ENCODE measurements around the gene NTN3.

The NTN3 gene

DNA sequence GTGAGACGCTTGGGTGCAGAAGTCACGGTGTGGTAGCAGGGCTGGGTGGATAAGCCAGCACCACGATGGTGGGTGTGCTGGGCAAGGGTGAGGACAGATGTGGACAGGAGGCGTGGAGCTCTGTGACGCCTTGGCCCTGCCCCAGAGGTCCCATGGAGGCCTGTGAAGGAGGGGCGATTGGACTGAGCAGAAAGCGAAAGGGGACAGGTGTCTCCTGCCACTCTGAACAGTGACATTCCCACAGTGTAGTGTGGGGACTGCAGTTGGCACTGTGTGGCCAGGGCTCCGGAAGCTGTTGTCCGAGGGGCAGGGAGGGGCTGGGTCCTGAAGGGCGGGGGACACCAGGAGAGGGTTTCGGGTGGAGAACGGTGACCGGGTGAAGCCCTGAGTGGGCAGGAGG is 11.2 kb downstream of the NTN3 start:
- Histone ChIP-seq H3F3A (ENCODE audit: control insufficient read depth, insufficient read depth) (no peaks in the 10 kb centered on the region), H3K9me3 (ENCODE audit: control insufficient read depth, insufficient read depth, low read length) (no peaks in the 10 kb centered on the region), H3K4me2 (ENCODE audit: low read length) (no peak overlapping the region), H3K4me3 (ENCODE audit: low read length) (no peak overlapping the region), H3K27me3 (ENCODE audit: control insufficient read depth, low read length) (no peaks in the 10 kb centered on the region), H3K79me2 (ENCODE audit: control insufficient read depth, low read length) (peaks cover 73% of the 10 kb centered on the region), H3K36me3 (ENCODE audit: control insufficient read depth, low read length) (peaks cover 13% of the 10 kb centered on the region; the same call in 1 of the 2 replicates), H3K9me2 (replicated peaks; ENCODE audit: control insufficient read depth, low read length) (no peaks in the 10 kb centered on the region), H4K20me1 (ENCODE audit: control insufficient read depth, insufficient read depth, low read depth, low read length) (peaks cover 10% of the 10 kb centered on the region; the same call in 1 of the 2 replicates), H3K4me1 (ENCODE audit: control insufficient read depth, low read length) (peaks cover 12% of the 10 kb centered on the region), H3K27ac (ENCODE audit: low read depth, low read length) (no peak overlapping the region)
- no peak for TF ChIP-seq EZH2phosphoT487 (IDR thresholded peaks at IDR 0.05; ENCODE audit: borderline replicate concordance, low read length)
- TF ChIP-seq, protein P1, sequence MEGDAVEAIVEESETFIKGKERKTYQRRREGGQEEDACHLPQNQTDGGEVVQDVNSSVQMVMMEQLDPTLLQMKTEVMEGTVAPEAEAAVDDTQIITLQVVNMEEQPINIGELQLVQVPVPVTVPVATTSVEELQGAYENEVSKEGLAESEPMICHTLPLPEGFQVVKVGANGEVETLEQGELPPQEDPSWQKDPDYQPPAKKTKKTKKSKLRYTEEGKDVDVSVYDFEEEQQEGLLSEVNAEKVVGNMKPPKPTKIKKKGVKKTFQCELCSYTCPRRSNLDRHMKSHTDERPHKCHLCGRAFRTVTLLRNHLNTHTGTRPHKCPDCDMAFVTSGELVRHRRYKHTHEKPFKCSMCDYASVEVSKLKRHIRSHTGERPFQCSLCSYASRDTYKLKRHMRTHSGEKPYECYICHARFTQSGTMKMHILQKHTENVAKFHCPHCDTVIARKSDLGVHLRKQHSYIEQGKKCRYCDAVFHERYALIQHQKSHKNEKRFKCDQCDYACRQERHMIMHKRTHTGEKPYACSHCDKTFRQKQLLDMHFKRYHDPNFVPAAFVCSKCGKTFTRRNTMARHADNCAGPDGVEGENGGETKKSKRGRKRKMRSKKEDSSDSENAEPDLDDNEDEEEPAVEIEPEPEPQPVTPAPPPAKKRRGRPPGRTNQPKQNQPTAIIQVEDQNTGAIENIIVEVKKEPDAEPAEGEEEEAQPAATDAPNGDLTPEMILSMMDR (IDR thresholded peaks at IDR 0.05; ENCODE audit: low read depth, low read length, poor library complexity, severe bottlenecking), result no peak

DNA sequence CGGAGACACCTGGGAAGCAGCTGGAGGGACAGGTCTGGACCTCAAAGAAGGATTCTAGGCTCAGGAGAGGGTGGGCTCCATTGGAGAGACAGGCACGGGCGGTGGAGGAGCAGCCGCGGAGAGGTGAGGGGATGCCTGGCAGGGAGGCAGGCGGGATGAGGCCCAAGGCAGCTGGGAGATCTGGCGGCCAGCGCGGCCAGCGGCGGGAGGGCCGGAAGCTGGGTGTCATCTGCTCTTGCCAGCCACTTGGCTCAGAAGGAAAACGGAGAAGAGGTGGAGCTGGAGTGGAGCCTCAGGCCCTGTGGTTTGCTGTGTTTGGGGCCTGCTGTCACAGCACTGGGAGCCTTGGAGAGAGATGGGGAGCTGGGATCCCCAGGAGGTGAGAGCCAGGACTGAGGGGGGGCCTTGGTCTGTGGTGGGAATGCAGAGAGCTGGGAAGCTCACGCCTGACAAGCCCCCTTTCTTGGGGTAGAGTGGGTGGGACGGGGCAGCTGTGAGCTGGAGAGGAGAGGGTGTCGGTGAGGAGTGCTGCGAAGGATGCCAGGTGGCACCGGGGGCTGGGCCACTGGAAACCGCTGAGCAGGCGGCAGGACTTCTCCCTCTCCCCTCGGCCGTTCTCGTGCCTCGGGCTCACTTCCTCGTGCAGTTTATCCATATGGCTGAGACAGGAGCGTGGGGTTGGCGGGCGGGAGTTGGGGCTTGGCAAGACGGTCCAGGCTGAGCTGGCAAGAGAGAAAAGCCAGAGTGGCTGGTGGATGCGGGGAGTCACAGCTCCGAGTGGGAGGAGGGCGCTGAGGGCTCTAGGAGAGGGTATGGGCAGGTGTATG is 11.8 kb downstream of the NTN3 start:
- TF ChIP-seq, protein P1 (IDR thresholded peaks at IDR 0.05; ENCODE audit: low read depth, low read length, poor library complexity, severe bottlenecking), result no peak
- no peak for TF ChIP-seq EZH2phosphoT487 (IDR thresholded peaks at IDR 0.05; ENCODE audit: borderline replicate concordance, low read length)
- Histone ChIP-seq H3K4me1 (ENCODE audit: control insufficient read depth, low read length) (peaks cover 14% of the 10 kb centered on the region), H3K27ac (ENCODE audit: low read depth, low read length) (no peak overlapping the region), H3K9me2 (replicated peaks; ENCODE audit: control insufficient read depth, low read length) (no peaks in the 10 kb centered on the region), H3K36me3 (ENCODE audit: control insufficient read depth, low read length) (peaks cover 9% of the 10 kb centered on the region; the same call in 1 of the 2 replicates), H3K27me3 (ENCODE audit: control insufficient read depth, low read length) (no peaks in the 10 kb centered on the region), H4K20me1 (ENCODE audit: control insufficient read depth, insufficient read depth, low read depth, low read length) (peaks cover 12% of the 10 kb centered on the region; the same call in 1 of the 2 replicates), H3K4me3 (ENCODE audit: low read length) (no peak overlapping the region), H3K4me2 (ENCODE audit: low read length) (no peak overlapping the region), H3K79me2 (ENCODE audit: control insufficient read depth, low read length) (peaks cover 73% of the 10 kb centered on the region), H3F3A (ENCODE audit: control insufficient read depth, insufficient read depth) (no peaks in the 10 kb centered on the region), H3K9me3 (ENCODE audit: control insufficient read depth, insufficient read depth, low read length) (no peaks in the 10 kb centered on the region)

DNA sequence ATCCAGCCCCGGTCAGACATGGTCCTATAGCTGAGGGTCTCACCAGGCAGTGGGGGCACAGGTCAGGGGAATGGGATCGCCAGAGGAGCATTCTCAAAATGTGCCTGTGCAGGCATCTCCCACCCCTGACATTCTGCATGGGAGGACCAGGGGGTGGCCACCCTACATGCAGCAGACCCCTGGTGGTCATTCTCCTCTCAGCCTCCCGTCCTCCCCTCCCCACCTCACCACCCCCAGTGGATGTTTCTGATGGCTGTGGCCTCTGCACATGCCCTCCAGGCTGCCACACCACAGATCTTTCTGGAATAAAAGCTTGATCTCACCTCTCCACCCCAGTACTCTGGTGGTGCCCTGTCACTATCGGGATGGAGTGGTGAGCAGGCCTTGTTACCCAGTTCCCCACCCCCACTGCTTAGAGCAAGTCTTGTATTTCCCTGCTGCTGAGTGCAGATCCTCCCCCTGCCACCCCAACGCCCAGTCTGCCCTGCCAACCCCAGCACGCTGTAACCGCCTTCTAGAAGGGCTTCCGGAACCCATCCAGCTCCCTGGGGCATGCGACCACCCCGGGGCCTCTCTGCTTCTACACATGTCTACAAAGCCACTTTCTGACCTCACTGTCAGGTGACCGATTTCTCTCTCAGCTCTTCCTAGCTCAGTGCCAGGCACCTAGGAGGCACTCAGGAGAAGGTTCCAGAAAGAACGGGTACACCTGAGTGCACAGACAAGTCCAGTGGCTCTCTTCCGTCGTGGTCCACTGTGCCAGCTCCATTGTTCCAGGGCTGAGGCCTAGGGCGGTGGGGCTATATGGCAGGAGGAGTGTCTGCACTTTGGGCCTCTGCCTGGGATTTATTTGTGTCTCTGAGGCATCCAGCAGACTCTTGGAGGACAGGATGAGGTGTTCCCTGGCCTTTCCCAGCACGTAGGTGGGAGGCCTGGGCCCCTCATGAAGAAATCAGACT is 13.1 kb downstream of the NTN3 start:
- Histone ChIP-seq H3F3A (ENCODE audit: control insufficient read depth, insufficient read depth) (no peaks in the 10 kb centered on the region), H3K4me1 (ENCODE audit: control insufficient read depth, low read length) (peaks cover 14% of the 10 kb centered on the region), H3K79me2 (ENCODE audit: control insufficient read depth, low read length) (peaks cover 64% of the 10 kb centered on the region), H3K4me2 (ENCODE audit: low read length) (no peak overlapping the region), H3K9me3 (ENCODE audit: control insufficient read depth, insufficient read depth, low read length) (no peaks in the 10 kb centered on the region), H3K27me3 (ENCODE audit: control insufficient read depth, low read length) (no peaks in the 10 kb centered on the region), H4K20me1 (ENCODE audit: control insufficient read depth, insufficient read depth, low read depth, low read length) (0 out of 2 replicates have a peak, but pooled peaks cover 6% of the 10 kb centered on the region), H3K4me3 (ENCODE audit: low read length) (no peak overlapping the region), H3K9me2 (replicated peaks; ENCODE audit: control insufficient read depth, low read length) (no peaks in the 10 kb centered on the region), H3K27ac (ENCODE audit: low read depth, low read length) (no peak overlapping the region), H3K36me3 (ENCODE audit: control insufficient read depth, low read length) (peaks cover 9% of the 10 kb centered on the region; the same call in 1 of the 2 replicates)
- TF ChIP-seq, protein P1 (IDR thresholded peaks at IDR 0.05; ENCODE audit: low read depth, low read length, poor library complexity, severe bottlenecking), result no peak
- no peak for TF ChIP-seq EZH2phosphoT487 (IDR thresholded peaks at IDR 0.05; ENCODE audit: borderline replicate concordance, low read length)
